Endothelial cell (in vitro differentiated cells): Measurements from ENCODE around the gene OR4B1. TPM values are rescaled to one million over a fixed set of nuclear protein-coding genes. Genes with fewer than 3 reads are reported as not detected.

Source experiments
- DNase-seq: peaks from one replicate; pipeline ENCODE4 v3.0.0; 2021; ENCODE audit warnings: low spot score
- H3K27ac Mint-ChIP-seq: one replicate; pipeline ENCODE4 v1.8.0; 2021; ENCODE audit warnings: mixed read lengths, inconsistent platforms; ENCODE audit not compliant: unreplicated experiment
- H3K27me3 Mint-ChIP-seq: one replicate; pipeline ENCODE4 v1.8.0; 2021; ENCODE audit warnings: mild to moderate bottlenecking, moderate library complexity, mixed read lengths, inconsistent platforms; ENCODE audit not compliant: unreplicated experiment
- H3K36me3 Mint-ChIP-seq: one replicate; pipeline ENCODE4 v1.8.0; 2021; ENCODE audit warnings: mild to moderate bottlenecking, low read depth, mixed read lengths, inconsistent platforms; ENCODE audit not compliant: unreplicated experiment
- H3K4me1 Mint-ChIP-seq: one replicate; pipeline ENCODE4 v1.8.0; 2021; ENCODE audit warnings: mild to moderate bottlenecking, mixed read lengths, inconsistent platforms; ENCODE audit not compliant: unreplicated experiment
- H3K4me3 Mint-ChIP-seq: one replicate; pipeline ENCODE4 v1.8.0; 2021; ENCODE audit warnings: mild to moderate bottlenecking, mixed read lengths, inconsistent platforms; ENCODE audit not compliant: unreplicated experiment
- H3K9me3 Mint-ChIP-seq: one replicate; pipeline ENCODE4 v1.8.0; 2021; ENCODE audit warnings: mixed read lengths, inconsistent platforms; ENCODE audit not compliant: unreplicated experiment
- total RNA-seq: library from RNA; stranded (reverse); fragmentation: NEBNext Ultra II Directional; extraction: Animal tissue kit (Norgen Biotek cat#: 25700); gene quantifications from one replicate; pipeline ENCODE4 v1.2.1, GENCODE V29; 2021; ENCODE audit not compliant: unreplicated experiment
- TF ChIP-seq, protein P1 (sequence below): fragments of 200-600 bp; sonication (generic); IDR thresholded peaks from one replicate; pipeline ENCODE4 v1.5.0; 2021; ENCODE audit warnings: antibody characterized with exemption; ENCODE audit not compliant: unreplicated experiment

Gene OR4B1
- total RNA-seq, 1 donor from 2014 or later: not detected

DNA sequence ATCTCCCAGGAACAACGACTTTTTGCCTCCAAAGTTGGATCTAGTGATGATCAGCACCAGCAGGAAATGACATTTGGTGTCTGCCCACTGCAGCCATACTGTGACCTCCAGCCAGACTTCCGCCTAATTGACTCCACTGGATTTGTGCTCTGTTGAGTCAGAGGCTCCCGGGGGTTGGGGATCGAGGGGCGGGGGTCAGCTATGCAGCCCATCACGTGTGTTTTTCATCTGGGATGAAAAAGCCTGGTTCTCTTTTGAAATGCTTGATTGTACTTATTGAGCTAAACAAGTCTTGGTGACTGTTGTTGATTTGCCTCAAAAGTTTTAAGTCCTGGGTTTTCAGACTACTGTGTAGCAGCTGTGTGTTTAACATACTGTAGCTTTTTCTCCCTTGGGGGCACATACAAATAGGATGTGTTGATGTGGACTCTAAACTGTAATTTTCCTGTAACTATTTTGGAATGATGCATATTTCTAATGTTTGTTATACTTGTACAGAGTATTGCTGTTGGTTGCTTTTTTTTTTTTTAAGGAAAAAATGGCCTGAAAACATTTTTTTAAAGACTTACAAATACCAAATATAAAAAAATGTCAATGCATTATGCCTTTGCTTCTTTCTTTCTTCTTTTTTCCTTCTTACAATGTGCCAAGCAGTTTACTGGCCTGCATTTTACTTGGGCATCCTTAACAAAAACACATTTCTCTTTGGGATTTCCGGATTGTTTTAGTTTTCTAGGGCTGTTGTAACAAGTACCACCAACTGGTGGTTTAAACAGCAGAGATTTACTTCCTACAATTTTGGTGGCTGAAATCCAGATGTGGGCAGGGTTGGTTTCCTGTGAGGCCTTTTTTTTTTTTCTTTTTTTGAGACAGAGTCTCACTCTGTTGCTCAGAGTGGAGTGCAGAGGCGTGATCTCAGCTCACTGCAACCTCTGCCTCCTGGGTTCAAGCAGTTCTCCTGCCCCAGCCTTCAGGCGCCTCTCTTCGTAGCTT, 46.1 kb upstream of the OR4B1 start:
- no peak for DNase-seq
- TF ChIP-seq, protein P1, sequence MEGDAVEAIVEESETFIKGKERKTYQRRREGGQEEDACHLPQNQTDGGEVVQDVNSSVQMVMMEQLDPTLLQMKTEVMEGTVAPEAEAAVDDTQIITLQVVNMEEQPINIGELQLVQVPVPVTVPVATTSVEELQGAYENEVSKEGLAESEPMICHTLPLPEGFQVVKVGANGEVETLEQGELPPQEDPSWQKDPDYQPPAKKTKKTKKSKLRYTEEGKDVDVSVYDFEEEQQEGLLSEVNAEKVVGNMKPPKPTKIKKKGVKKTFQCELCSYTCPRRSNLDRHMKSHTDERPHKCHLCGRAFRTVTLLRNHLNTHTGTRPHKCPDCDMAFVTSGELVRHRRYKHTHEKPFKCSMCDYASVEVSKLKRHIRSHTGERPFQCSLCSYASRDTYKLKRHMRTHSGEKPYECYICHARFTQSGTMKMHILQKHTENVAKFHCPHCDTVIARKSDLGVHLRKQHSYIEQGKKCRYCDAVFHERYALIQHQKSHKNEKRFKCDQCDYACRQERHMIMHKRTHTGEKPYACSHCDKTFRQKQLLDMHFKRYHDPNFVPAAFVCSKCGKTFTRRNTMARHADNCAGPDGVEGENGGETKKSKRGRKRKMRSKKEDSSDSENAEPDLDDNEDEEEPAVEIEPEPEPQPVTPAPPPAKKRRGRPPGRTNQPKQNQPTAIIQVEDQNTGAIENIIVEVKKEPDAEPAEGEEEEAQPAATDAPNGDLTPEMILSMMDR: no peak
- no peaks in the 10 kb centered on the region for H3K36me3 Mint-ChIP-seq
- no peaks in the 10 kb centered on the region for H3K9me3 Mint-ChIP-seq
- H3K4me1 Mint-ChIP-seq: no peaks in the 10 kb centered on the region
- H3K27ac Mint-ChIP-seq: no peak overlapping the region
- no peak overlapping the region for H3K4me3 Mint-ChIP-seq
- H3K27me3 Mint-ChIP-seq: peaks cover 3% of the 10 kb centered on the region

DNA sequence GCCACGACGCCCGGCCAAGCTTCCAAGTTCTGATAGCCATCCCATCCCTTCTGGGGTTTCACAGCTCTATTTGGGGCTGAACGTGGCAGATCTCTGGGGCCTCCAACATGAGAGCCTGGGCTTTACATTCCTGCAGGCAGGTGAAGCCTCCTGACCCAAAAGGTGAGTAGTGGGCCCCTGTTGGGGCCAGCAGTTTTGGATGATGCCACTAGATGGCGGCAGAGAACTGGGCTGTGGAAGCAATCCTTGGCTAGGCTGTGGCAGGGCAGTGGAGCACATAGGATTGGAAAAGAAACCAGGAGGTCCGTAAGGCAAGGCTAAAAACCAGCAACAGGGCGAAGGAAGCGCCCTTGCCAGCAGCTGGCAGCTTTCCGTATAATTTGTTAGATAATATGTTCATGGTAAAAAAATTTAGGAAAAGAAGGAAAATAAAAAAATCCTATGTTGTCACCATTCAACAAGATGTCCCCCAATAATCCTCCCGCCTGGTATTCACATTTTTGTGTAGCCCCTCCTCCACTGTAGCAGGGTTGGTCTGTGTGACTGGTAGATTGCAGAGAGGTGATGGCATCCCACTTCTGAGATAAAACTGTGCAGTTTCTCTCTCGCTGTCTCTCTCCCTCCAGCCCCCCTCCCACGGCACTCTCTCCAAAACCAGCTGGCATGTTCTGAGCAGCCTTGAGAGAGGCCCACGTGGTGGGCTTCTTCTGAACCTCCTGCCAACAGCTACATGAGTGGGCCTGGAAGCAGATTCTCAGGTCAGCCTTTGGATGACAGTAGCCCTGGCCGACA, 43.6 kb upstream of the OR4B1 start:
- TF ChIP-seq, protein P1: peak; percentile 83
- peak; percentile 76 for DNase-seq
- Mint-ChIP-seq H3K4me1 (no peaks in the 10 kb centered on the region), H3K27ac (no peak overlapping the region), H3K4me3 (no peak overlapping the region), H3K36me3 (no peaks in the 10 kb centered on the region), H3K27me3 (peaks cover 5% of the 10 kb centered on the region), H3K9me3 (peaks cover 9% of the 10 kb centered on the region)

DNA sequence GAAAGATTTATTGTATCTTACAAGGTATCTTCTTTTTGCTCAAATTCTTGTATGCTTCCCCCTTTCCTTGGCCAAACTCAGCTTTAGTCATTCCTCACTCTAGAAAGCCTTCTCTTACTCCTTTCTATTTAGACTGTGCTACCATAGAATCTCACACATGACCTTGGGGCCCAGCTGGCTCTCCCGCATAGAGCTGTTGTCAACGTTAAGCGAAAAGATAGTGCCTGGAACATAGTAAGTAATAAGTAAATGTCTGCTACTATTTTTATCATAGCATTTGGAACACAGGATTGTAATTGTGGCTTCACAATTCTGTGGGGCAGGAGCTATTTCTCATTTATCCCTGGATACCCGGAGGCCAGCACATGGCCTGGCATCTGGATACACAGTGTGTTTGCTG, 38.9 kb upstream of the OR4B1 start:
- Mint-ChIP-seq H3K27me3 (peaks cover 6% of the 10 kb centered on the region), H3K36me3 (no peaks in the 10 kb centered on the region), H3K4me1 (no peaks in the 10 kb centered on the region), H3K27ac (no peak overlapping the region), H3K4me3 (no peak overlapping the region), H3K9me3 (peaks cover 30% of the 10 kb centered on the region)
- TF ChIP-seq, protein P1: no peak
- DNase-seq: no peak

DNA sequence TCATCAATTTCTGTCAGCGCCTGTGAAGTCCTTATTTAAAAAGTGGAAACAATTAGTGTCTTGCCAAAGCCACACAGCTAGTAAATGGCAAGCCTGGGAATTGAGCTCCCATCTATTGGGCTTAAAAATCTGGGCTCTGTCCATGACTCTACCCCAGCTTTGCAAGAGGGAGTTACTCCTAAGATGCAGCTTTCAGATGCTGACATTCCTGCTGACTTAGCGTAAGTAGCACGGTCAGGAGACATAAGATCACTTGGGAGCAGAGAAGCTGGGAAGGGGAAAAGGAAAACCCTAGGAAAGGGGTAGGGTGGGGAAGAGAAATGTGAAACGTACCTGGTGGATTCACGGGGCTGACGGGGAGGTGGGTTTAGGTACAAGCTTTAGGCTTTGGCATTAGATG, 36.0 kb upstream of the OR4B1 start:
- H3K27me3 Mint-ChIP-seq: peaks cover 7% of the 10 kb centered on the region
- H3K36me3 Mint-ChIP-seq: no peaks in the 10 kb centered on the region
- TF ChIP-seq, protein P1: no peak
- H3K4me1 Mint-ChIP-seq: no peaks in the 10 kb centered on the region
- H3K27ac Mint-ChIP-seq: no peak overlapping the region
- peaks cover 34% of the 10 kb centered on the region for H3K9me3 Mint-ChIP-seq
- DNase-seq: no peak
- H3K4me3 Mint-ChIP-seq: no peak overlapping the region
